Osteoblast (primary cell): ENCODE measurements around the gene CFAP54. TPM values are rescaled to one million over a fixed set of nuclear protein-coding genes. Genes with fewer than 3 reads are reported as not detected.
A peak's percentile ranks its signal among the peaks of the same experiment; 100 is the strongest.
"Not testable (repeated sequence)": the region's sequence is repeated elsewhere in the genome, so short reads cannot be mapped to it uniquely, and the experiment has no call there.

Source experiments
- DNase-seq: peaks from one replicate; pipeline ENCODE4 v3.0.0; 2011; ENCODE audit warnings: low spot score, mixed read lengths; ENCODE audit not compliant: insufficient read length; ENCODE audit errors: missing footprints
- H2AFZ ChIP-seq: 2 replicates; pipeline ENCODE4 v1.6.0; 2011; ENCODE audit warnings: mild to moderate bottlenecking, low read length
- H3K27ac ChIP-seq: 2 replicates; pipeline ENCODE4 v1.5.1; 2011; ENCODE audit warnings: mild to moderate bottlenecking, low read depth, low read length, moderate library complexity
- H3K27me3 ChIP-seq: 2 replicates; pipeline ENCODE4 v1.6.0; 2012; ENCODE audit warnings: mild to moderate bottlenecking, control low read depth, inconsistent platforms, low read length, moderate library complexity; ENCODE audit not compliant: insufficient read depth
- H3K36me3 ChIP-seq: 2 replicates; pipeline ENCODE4 v1.5.1; 2011; ENCODE audit warnings: mild to moderate bottlenecking, low read length, control low read depth, moderate library complexity; ENCODE audit not compliant: insufficient read depth
- H3K4me1 ChIP-seq: 2 replicates; pipeline ENCODE4 v1.5.1; 2011; ENCODE audit warnings: mild to moderate bottlenecking, low read length, control low read depth, moderate library complexity; ENCODE audit not compliant: insufficient read depth
- H3K4me2 ChIP-seq: 2 replicates; pipeline ENCODE4 v1.6.0; 2011; ENCODE audit warnings: mild to moderate bottlenecking, low read length; ENCODE audit not compliant: insufficient read depth
- H3K4me3 ChIP-seq: fragments of 200-600 bp; sonication (generic); 3 replicates; pipeline ENCODE4 v1.5.1; 2012; ENCODE audit warnings: mild to moderate bottlenecking, low read length, inconsistent platforms; ENCODE audit not compliant: insufficient read depth
- H3K79me2 ChIP-seq: 2 replicates; pipeline ENCODE4 v1.6.0; 2012; ENCODE audit warnings: mild to moderate bottlenecking, low read length, control low read depth, inconsistent platforms; ENCODE audit not compliant: insufficient read depth
- H3K9me3 ChIP-seq: 2 replicates; pipeline ENCODE4 v1.5.1; 2011; ENCODE audit warnings: low read depth, low read length, control low read depth
- H4K20me1 ChIP-seq: 2 replicates; pipeline ENCODE4 v1.6.0; 2012; ENCODE audit warnings: mild to moderate bottlenecking, low read length, control low read depth; ENCODE audit not compliant: insufficient read depth
- total RNA-seq: library from RNA; depleted of rRNA; stranded (reverse); fragments of >200 nt; gene quantifications from 2 replicates; pipeline ENCODE4 v1.2.3, GENCODE V29; 2012
- TF ChIP-seq, protein P1 (sequence below): IDR thresholded peaks from 2 replicates; pipeline ENCODE4 v1.5.1; 2011; ENCODE audit warnings: mild to moderate bottlenecking, low read depth, low read length, moderate library complexity; ENCODE audit errors: extremely low read depth

Gene CFAP54
- total RNA-seq, 1 donor = 2.2 TPM

DNA sequence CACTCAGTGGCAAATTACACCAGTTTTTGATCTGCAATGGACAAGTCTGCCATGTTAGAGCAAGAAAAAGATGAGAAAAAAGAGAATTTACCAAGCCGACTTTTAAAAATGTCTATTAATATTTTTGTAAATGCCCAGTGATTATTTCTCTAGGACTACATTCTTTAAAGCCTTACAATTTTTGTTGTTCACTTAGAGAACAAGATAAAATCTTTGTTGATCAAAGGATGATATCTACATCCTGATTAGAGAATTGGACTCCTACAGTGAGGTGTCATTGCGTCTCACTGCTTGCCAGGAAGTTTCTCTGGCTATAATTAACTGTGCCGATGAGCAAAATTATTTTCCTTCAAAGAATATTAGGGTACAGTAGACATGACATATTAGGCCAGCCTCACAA lies 1.7 kb upstream of the CFAP54 start:
- Histone ChIP-seq H3K27me3 (no peaks in the 10 kb centered on the region), H3K4me1 (peaks cover 12% of the 10 kb centered on the region), H3K9me3 (no peaks in the 10 kb centered on the region), H4K20me1 (no peaks in the 10 kb centered on the region), H3K4me3 (no peak overlapping the region), H2AFZ (peak overlapping the region; percentile 17), H3K36me3 (no peaks in the 10 kb centered on the region), H3K79me2 (no peaks in the 10 kb centered on the region), H3K27ac (peak overlapping the region; percentile 90), H3K4me2 (peak overlapping the region; percentile 8)
- TF ChIP-seq, protein P1, sequence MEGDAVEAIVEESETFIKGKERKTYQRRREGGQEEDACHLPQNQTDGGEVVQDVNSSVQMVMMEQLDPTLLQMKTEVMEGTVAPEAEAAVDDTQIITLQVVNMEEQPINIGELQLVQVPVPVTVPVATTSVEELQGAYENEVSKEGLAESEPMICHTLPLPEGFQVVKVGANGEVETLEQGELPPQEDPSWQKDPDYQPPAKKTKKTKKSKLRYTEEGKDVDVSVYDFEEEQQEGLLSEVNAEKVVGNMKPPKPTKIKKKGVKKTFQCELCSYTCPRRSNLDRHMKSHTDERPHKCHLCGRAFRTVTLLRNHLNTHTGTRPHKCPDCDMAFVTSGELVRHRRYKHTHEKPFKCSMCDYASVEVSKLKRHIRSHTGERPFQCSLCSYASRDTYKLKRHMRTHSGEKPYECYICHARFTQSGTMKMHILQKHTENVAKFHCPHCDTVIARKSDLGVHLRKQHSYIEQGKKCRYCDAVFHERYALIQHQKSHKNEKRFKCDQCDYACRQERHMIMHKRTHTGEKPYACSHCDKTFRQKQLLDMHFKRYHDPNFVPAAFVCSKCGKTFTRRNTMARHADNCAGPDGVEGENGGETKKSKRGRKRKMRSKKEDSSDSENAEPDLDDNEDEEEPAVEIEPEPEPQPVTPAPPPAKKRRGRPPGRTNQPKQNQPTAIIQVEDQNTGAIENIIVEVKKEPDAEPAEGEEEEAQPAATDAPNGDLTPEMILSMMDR = no peak
- DNase-seq = no peak

DNA sequence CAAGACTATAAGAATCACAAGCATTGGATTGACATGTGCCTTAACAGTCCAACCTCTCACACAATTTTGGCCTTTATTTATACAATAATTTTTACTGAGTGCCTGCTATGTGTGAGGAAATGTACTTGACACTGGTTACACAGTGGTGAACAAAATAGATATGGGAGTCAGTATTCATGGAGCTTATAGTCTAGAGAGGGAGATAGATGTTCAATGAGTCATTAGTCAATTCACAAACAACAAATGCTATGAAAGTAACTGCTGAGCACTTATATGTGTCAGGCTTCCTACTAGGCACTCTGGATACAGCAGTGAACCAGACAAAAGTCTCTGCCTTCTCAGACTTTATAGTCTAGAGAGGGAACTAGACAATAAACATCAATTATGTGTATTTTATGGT lies 3.7 kb downstream of the CFAP54 start:
- TF ChIP-seq, protein P1 = no peak
- Histone ChIP-seq H3K4me1 (peaks cover 5% of the 10 kb centered on the region), H2AFZ (no peak overlapping the region), H3K27me3 (no peaks in the 10 kb centered on the region), H3K79me2 (no peaks in the 10 kb centered on the region), H3K36me3 (no peaks in the 10 kb centered on the region), H3K4me2 (no peak overlapping the region), H3K9me3 (no peaks in the 10 kb centered on the region), H4K20me1 (no peaks in the 10 kb centered on the region), H3K4me3 (no peak overlapping the region), H3K27ac (no peak overlapping the region)
- no peak for DNase-seq

DNA sequence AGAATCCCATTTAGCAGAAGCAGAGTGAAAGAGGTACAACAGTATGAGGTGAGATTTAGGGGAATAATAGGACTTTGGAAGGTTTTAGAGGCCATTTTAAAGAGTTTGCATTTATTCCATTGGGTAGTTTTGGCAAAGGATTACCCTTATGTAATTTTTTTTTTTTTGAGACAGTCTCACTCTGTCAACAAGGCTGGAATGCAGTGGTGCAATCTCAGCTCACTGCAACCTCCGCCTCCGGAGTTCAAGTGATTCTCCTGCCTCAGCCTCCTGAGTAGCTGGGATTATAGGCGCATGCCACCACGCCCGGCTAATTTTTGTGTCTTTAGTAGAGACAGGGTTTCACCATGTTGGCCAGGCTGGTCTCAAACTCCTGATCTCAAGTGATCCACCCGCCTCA lies 4.8 kb downstream of the CFAP54 start:
- not testable (repeated sequence) for H3K27ac ChIP-seq, H3K79me2 ChIP-seq, DNase-seq

DNA sequence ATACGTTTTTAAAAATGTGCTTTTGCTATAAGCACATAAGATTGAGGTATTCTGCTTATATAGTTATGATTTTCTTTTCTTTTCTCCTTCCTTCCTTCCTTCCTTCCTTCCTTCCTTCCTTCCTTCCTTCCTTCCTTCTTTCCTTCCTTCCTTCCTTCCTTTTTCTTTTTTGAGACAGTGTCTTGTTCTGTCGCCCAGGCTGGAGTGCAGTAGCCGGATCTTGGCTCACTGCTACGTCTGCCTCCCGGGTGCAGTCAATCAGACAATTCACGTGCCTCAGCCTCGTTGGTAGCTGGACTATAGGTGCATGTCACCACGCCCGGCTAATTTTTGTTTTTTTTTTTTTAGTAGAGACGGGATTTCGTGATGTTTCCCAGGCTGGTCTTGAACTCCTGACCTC lies 5.8 kb downstream of the CFAP54 start:
- no peaks in the 10 kb centered on the region for H3K79me2 ChIP-seq
- peaks cover 5% of the 10 kb centered on the region for H3K4me1 ChIP-seq
- TF ChIP-seq, protein P1 = no peak
- H3K27ac ChIP-seq = no peak overlapping the region
- H3K4me2 ChIP-seq = no peak overlapping the region
- no peaks in the 10 kb centered on the region for H3K36me3 ChIP-seq
- H4K20me1 ChIP-seq = no peaks in the 10 kb centered on the region
- no peak overlapping the region for H3K4me3 ChIP-seq
- H2AFZ ChIP-seq = no peak overlapping the region
- no peaks in the 10 kb centered on the region for H3K27me3 ChIP-seq
- no peaks in the 10 kb centered on the region for H3K9me3 ChIP-seq
- DNase-seq = no peak

More for the DNA sequence above, 4.8 kb downstream of the CFAP54 start:
- not testable (repeated sequence) for H3K27me3 ChIP-seq, H3K36me3 ChIP-seq, H4K20me1 ChIP-seq, H3K9me3 ChIP-seq, H3K4me3 ChIP-seq, H3K4me1 ChIP-seq
- peak overlapping the region; percentile 16 for H3K4me2 ChIP-seq
- peak overlapping the region; percentile 43 for H2AFZ ChIP-seq
